GM23338 (cell line): ENCODE results near the gene DISP3. TPM values are rescaled to one million over a fixed set of nuclear protein-coding genes. Genes with fewer than 3 reads are reported as not detected.

Experiments used
- ATAC-seq: fragments of 200-7000 bp; cut with Tn5 transposase; 3 replicates; pipeline ENCODE4 v1.9.1; 2020
- DNase-seq: peaks from one replicate; pipeline ENCODE4 v3.0.0-alpha.2; 2015; ENCODE audit warnings: low spot score
- H2AFZ ChIP-seq: fragments of 200-600 bp; sonication (generic); 2 replicates; pipeline ENCODE4 v1.8.0; 2016; ENCODE audit warnings: antibody characterized with exemption, mild to moderate bottlenecking, moderate library complexity
- H3F3A ChIP-seq: fragments of 200-600 bp; sonication (generic); replicated peaks from 2 replicates; pipeline ENCODE4 v1.8.0; 2017; ENCODE audit warnings: antibody characterized with exemption, mixed run types, low read depth
- H3K27ac ChIP-seq: fragments of 200-600 bp; sonication (generic); 2 replicates; pipeline ENCODE4 v1.6.1; 2016; ENCODE audit warnings: low read depth
- H3K27me3 ChIP-seq: fragments of 200-600 bp; sonication (generic); 2 replicates; pipeline ENCODE4 v1.8.0; 2016; ENCODE audit warnings: mild to moderate bottlenecking, mixed run types, moderate library complexity; ENCODE audit not compliant: insufficient read depth
- H3K36me3 ChIP-seq: fragments of 200-600 bp; sonication (generic); 2 replicates; pipeline ENCODE4 v1.8.0; 2016; ENCODE audit warnings: mild to moderate bottlenecking; ENCODE audit not compliant: insufficient read depth
- H3K4me1 ChIP-seq: fragments of 200-600 bp; sonication (generic); 2 replicates; pipeline ENCODE4 v1.8.0; 2016; ENCODE audit warnings: mild to moderate bottlenecking, moderate library complexity; ENCODE audit not compliant: insufficient read depth
- H3K4me2 ChIP-seq: fragments of 200-600 bp; sonication (generic); 2 replicates; pipeline ENCODE4 v1.7.1; 2017; ENCODE audit warnings: mixed run types
- H3K4me3 ChIP-seq: fragments of 200-600 bp; sonication (generic); 2 replicates; pipeline ENCODE4 v1.6.1; 2016; ENCODE audit warnings: mixed run types
- H3K79me2 ChIP-seq: fragments of 200-600 bp; sonication (generic); replicated peaks from 2 replicates; pipeline ENCODE4 v1.8.0; 2017; ENCODE audit warnings: mild to moderate bottlenecking; ENCODE audit not compliant: insufficient read depth
- H3K9me2 ChIP-seq: fragments of 200-600 bp; sonication (generic); 2 replicates; pipeline ENCODE4 v1.8.0; 2017; ENCODE audit not compliant: insufficient read depth
- H4K20me1 ChIP-seq: fragments of 200-600 bp; sonication (generic); replicated peaks from 2 replicates; pipeline ENCODE4 v1.8.0; 2017; ENCODE audit warnings: mild to moderate bottlenecking; ENCODE audit not compliant: insufficient read depth
- H3K27ac Mint-ChIP-seq: 2 replicates; pipeline ENCODE4 v1.8.0; 2020; ENCODE audit warnings: inconsistent platforms, mild to moderate bottlenecking, moderate library complexity, mixed read lengths
- H3K27me3 Mint-ChIP-seq: 3 replicates; pipeline ENCODE4 v1.8.0; 2022; ENCODE audit warnings: low read depth, mild to moderate bottlenecking, moderate library complexity, mixed read lengths, inconsistent platforms; ENCODE audit not compliant: insufficient read depth, poor library complexity
- H3K36me3 Mint-ChIP-seq: 3 replicates; pipeline ENCODE4 v1.8.0; 2021; ENCODE audit warnings: low read depth, mild to moderate bottlenecking, inconsistent platforms, moderate library complexity, mixed read lengths
- H3K4me1 Mint-ChIP-seq: 3 replicates; pipeline ENCODE4 v1.8.0; 2020; ENCODE audit warnings: mild to moderate bottlenecking, inconsistent platforms, mixed read lengths
- H3K4me3 Mint-ChIP-seq: 3 replicates; pipeline ENCODE4 v1.8.0; 2021; ENCODE audit warnings: moderate library complexity, mild to moderate bottlenecking, inconsistent platforms, mixed read lengths
- H3K9me3 Mint-ChIP-seq: 3 replicates; pipeline ENCODE4 v1.8.0; 2020; ENCODE audit warnings: moderate library complexity, mild to moderate bottlenecking, inconsistent platforms, mixed read lengths
- CREB1 ChIP-seq: fragments of 250-450 bp; sonication (Bioruptor Pico); IDR thresholded peaks from 2 replicates; pipeline ENCODE4 v1.5.0; 2020; ENCODE audit warnings: low read depth, mild to moderate bottlenecking, moderate library complexity
- EZH2 ChIP-seq: fragments of 200-600 bp; sonication (generic); IDR thresholded peaks from one replicate; pipeline ENCODE4 v1.8.0; 2017; ENCODE audit warnings: antibody characterized with exemption, mild to moderate bottlenecking, low read depth; ENCODE audit not compliant: unreplicated experiment
- POLR2AphosphoS5 ChIP-seq: IDR thresholded peaks from 2 replicates; pipeline ENCODE4 v1.6.1; 2016; ENCODE audit warnings: antibody characterized with exemption, low read depth
- ZNF462 ChIP-seq: fragments of 250-450 bp; sonication (Bioruptor Pico); IDR thresholded peaks from 2 replicates; pipeline ENCODE4 v1.5.0; 2020; ENCODE audit warnings: mild to moderate bottlenecking, moderate library complexity
- polyA plus RNA-seq: library from polyadenylated mRNA; unstranded; fragments of >200 nt; fragmentation: Nextera tagmentation; extraction: Ambion mirVana; gene quantifications from 2 replicates; pipeline ENCODE4 v1.2.1, GENCODE V29; 2016
- total RNA-seq: library from RNA; depleted of rRNA; stranded (reverse); fragments of >200 nt; shearing (Covaris generic); gene quantifications from 2 replicates; pipeline ENCODE4 v1.2.3, GENCODE V29; 2014
- TF ChIP-seq, protein P1 (sequence below), 2 experiments: fragments of 200-600 bp in 1 of 2; sonication (generic) in 1 of 2; conservative IDR thresholded peaks; 2 replicates each; pipeline versions ENCODE4 v1.5.1 to v1.6.1; 2016 to 2017; ENCODE audit warnings: antibody characterized with exemption in 2 of 2, low read depth in 2 of 2, mild to moderate bottlenecking in 2 of 2, moderate library complexity in 1 of 2
- TF ChIP-seq, protein P2 (sequence below): IDR thresholded peaks from one replicate; pipeline ENCODE4 v1.6.1; 2018; ENCODE audit warnings: antibody characterized with exemption; ENCODE audit not compliant: unreplicated experiment

DISP3 gene
- total and polyA plus RNA-seq, 2 experiments from 2014 or later: 3.2 to 11.1 TPM

DNA sequence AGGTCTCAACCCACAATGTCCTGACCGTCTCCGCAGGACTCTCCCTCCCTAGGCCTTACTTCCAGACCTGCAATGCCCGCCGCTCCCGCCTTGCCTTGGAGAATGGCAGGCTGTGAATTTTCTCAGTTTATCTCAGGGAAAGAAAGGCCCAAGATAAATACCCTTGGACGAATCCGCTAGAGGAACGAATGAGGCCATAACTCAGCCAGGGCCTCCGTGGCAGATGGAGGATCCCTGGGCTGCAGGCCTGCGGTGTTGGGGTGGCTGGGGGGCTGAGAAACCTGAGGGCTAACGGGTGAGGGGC lies 29.9 kb upstream of the DISP3 start (continued):
- TF ChIP-seq, protein P1, sequence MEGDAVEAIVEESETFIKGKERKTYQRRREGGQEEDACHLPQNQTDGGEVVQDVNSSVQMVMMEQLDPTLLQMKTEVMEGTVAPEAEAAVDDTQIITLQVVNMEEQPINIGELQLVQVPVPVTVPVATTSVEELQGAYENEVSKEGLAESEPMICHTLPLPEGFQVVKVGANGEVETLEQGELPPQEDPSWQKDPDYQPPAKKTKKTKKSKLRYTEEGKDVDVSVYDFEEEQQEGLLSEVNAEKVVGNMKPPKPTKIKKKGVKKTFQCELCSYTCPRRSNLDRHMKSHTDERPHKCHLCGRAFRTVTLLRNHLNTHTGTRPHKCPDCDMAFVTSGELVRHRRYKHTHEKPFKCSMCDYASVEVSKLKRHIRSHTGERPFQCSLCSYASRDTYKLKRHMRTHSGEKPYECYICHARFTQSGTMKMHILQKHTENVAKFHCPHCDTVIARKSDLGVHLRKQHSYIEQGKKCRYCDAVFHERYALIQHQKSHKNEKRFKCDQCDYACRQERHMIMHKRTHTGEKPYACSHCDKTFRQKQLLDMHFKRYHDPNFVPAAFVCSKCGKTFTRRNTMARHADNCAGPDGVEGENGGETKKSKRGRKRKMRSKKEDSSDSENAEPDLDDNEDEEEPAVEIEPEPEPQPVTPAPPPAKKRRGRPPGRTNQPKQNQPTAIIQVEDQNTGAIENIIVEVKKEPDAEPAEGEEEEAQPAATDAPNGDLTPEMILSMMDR (conservative IDR thresholded peaks at IDR 0.05; ENCODE audit: low read depth in 2 of 2): no peak
- TF ChIP-seq ZNF462 (CRISPR knock-in tag): no peak

GRCh38 chr1:11450310-11450709 lies 28.6 kb upstream of the DISP3 start:
- ATAC-seq (no peak), DNase-seq (no peak)
- H3K9me2 ChIP-seq: no peaks in the 10 kb centered on the region
- H3K4me2 ChIP-seq: no peak overlapping the region
- H3K4me3 Mint-ChIP-seq: no peak overlapping the region
- H3K4me1 Mint-ChIP-seq: peaks cover 7% of the 10 kb centered on the region; the same call in 2 of the 3 replicates
- no peaks in the 10 kb centered on the region; the same call in 2 of the 3 replicates for H3K9me3 Mint-ChIP-seq
- no peaks in the 10 kb centered on the region for H4K20me1 ChIP-seq
- H3K27me3 ChIP-seq: no peaks in the 10 kb centered on the region
- H3F3A ChIP-seq: no peaks in the 10 kb centered on the region
- peaks cover 9% of the 10 kb centered on the region for H3K27me3 Mint-ChIP-seq
- H3K4me3 ChIP-seq: no peak overlapping the region
- no peaks in the 10 kb centered on the region for H3K79me2 ChIP-seq
- no peak overlapping the region for H3K27ac Mint-ChIP-seq
- H3K36me3 Mint-ChIP-seq: no peaks in the 10 kb centered on the region
- no peaks in the 10 kb centered on the region; the same call in 1 of the 2 replicates for H3K4me1 ChIP-seq
- no peak overlapping the region for H2AFZ ChIP-seq
- H3K36me3 ChIP-seq: no peaks in the 10 kb centered on the region
- H3K27ac ChIP-seq: no peak overlapping the region
- TF ChIP-seq EZH2 (no peak), POLR2AphosphoS5 (no peak), CREB1 (CRISPR knock-in tag) (no peak)
- TF ChIP-seq, protein P2, sequence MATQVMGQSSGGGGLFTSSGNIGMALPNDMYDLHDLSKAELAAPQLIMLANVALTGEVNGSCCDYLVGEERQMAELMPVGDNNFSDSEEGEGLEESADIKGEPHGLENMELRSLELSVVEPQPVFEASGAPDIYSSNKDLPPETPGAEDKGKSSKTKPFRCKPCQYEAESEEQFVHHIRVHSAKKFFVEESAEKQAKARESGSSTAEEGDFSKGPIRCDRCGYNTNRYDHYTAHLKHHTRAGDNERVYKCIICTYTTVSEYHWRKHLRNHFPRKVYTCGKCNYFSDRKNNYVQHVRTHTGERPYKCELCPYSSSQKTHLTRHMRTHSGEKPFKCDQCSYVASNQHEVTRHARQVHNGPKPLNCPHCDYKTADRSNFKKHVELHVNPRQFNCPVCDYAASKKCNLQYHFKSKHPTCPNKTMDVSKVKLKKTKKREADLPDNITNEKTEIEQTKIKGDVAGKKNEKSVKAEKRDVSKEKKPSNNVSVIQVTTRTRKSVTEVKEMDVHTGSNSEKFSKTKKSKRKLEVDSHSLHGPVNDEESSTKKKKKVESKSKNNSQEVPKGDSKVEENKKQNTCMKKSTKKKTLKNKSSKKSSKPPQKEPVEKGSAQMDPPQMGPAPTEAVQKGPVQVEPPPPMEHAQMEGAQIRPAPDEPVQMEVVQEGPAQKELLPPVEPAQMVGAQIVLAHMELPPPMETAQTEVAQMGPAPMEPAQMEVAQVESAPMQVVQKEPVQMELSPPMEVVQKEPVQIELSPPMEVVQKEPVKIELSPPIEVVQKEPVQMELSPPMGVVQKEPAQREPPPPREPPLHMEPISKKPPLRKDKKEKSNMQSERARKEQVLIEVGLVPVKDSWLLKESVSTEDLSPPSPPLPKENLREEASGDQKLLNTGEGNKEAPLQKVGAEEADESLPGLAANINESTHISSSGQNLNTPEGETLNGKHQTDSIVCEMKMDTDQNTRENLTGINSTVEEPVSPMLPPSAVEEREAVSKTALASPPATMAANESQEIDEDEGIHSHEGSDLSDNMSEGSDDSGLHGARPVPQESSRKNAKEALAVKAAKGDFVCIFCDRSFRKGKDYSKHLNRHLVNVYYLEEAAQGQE: no peak
